ENCODE results near the gene CEBPA.

DNA sequence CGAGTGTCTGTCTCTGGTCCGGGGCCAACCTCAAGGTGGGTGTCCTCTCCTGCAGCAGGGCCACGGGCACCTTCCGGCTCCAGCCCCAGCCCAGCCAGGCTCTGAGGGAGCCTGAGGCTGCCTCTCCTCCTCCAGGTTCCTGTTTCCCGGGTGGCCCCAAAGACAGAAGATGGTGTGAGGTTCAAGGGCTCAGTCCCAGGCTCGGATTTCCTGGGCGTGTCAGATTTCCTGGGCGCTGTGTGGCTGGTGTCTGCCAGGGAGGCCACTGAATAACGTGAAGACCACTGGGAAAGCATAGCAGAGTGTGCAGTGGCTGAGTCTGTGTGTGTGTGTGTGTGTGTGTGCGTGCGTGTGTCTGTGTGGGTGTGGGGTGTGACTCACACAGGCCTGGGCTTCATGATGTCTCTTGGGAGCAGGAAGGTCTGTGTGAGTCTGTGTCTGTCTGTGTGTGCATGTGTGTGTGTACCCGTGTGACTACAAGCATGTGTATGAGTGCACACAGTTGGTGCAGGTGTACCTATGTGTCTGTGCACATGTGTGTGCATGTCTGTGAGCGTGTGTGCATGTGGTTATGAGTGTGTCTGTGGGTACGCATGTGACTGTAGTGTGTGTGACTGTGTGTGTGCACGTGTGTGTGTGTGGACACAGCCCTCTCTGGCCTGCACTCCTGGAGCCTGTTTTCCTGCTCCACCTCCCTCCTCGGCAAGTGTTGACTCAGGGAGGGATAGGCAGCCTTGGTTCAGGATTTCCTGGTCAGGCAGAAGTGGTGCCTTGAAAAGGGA, 28.3 kb downstream of the CEBPA start:
- TF ChIP-seq, protein P1, sequence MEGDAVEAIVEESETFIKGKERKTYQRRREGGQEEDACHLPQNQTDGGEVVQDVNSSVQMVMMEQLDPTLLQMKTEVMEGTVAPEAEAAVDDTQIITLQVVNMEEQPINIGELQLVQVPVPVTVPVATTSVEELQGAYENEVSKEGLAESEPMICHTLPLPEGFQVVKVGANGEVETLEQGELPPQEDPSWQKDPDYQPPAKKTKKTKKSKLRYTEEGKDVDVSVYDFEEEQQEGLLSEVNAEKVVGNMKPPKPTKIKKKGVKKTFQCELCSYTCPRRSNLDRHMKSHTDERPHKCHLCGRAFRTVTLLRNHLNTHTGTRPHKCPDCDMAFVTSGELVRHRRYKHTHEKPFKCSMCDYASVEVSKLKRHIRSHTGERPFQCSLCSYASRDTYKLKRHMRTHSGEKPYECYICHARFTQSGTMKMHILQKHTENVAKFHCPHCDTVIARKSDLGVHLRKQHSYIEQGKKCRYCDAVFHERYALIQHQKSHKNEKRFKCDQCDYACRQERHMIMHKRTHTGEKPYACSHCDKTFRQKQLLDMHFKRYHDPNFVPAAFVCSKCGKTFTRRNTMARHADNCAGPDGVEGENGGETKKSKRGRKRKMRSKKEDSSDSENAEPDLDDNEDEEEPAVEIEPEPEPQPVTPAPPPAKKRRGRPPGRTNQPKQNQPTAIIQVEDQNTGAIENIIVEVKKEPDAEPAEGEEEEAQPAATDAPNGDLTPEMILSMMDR (IDR thresholded peaks at IDR 0.05) = no peak
- TF ChIP-seq POLR2A (IDR thresholded peaks at IDR 0.05) = no peak
